Endothelial cell of umbilical vein (primary cell): ENCODE measurements around the gene CCDC69.

ENCODE experiments used
- CTCF ChIP-seq, 2 donors: IDR thresholded peaks; 1 replicate in 1 of 2; 2 replicates in 1 of 2; pipeline ENCODE4 v1.5.1; 2011; ENCODE audit warnings: low read length in 2 of 2, mild to moderate bottlenecking in 2 of 2, moderate library complexity in 2 of 2, control low read depth in 1 of 2, inconsistent platforms in 1 of 2, low read depth in 1 of 2; ENCODE audit not compliant: insufficient read depth in 1 of 2; ENCODE audit errors: extremely low read depth in 1 of 2
- EZH2 ChIP-seq: IDR thresholded peaks from 2 replicates; pipeline ENCODE4 v1.6.1; 2012; ENCODE audit warnings: borderline replicate concordance, low read depth, mild to moderate bottlenecking, moderate library complexity, low read length, inconsistent platforms; ENCODE audit not compliant: severe bottlenecking

- TF ChIP-seq CTCF (IDR thresholded peaks at IDR 0.05; ENCODE audit: extremely low read depth in 1 of 2, insufficient read depth in 1 of 2, low read depth in 1 of 2, low read length in 2 of 2) (no peak), EZH2 (no peak)
Measured at GRCh38 chr5:151253605-151253950, 29.7 kb upstream of the CCDC69 start.
